ENCODE data around the gene KDELR3.

KDELR3 gene

DNA sequence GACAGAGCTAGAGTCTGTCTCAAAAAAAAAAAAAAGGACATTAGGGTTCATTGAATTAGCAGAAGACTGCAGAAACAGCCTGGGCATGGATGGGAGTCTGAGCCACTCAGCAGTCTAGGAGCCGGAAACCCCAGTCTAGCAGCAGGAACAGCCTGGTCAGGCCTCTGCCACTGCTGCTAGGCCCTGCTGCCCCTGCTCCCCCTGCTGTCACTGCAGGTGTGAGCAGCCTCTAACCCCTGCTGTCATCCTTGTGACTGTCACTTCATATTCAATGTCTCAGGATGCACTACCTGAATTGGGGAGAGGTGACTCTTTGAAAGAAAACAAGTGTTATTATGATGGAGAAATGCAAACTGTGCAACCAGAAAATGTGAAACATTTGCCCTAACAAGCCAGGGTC lies 45.2 kb downstream of the KDELR3 start:
- H3K9ac ChIP-seq (ENCODE audit: low read depth, low read length), result no peak overlapping the region
- H3K4me1 ChIP-seq (ENCODE audit: control insufficient read depth, insufficient read depth, low read length), result peaks cover 5% of the 10 kb centered on the region
- H3K4me3 ChIP-seq (ENCODE audit: low read depth, low read length), result no peak overlapping the region
- H3K36me3 ChIP-seq (ENCODE audit: control insufficient read depth, insufficient read depth, low read length), result peaks cover 2% of the 10 kb centered on the region
- no peaks in the 10 kb centered on the region for H3K9me3 ChIP-seq (ENCODE audit: control insufficient read depth, insufficient read depth, low read length)
- H3K27me3 ChIP-seq (ENCODE audit: control insufficient read depth, insufficient read depth, low read length), result no peaks in the 10 kb centered on the region

- no peaks in the 10 kb centered on the region for H3K36me3 ChIP-seq (ENCODE audit: control insufficient read depth, insufficient read depth, low read length)
- no peaks in the 10 kb centered on the region for H3K27me3 ChIP-seq (ENCODE audit: control insufficient read depth, insufficient read depth, low read length)
- no peak overlapping the region for H3K9ac ChIP-seq (ENCODE audit: low read depth, low read length)
- H3K9me3 ChIP-seq (ENCODE audit: control insufficient read depth, insufficient read depth, low read length), result no peaks in the 10 kb centered on the region
- no peak overlapping the region for H3K4me3 ChIP-seq (ENCODE audit: low read depth, low read length)
- peaks cover 5% of the 10 kb centered on the region for H3K4me1 ChIP-seq (ENCODE audit: control insufficient read depth, insufficient read depth, low read length)
These were observed 50.7 kb downstream of the KDELR3 start for GRCh38 chr22:38518620-38519019.

DNA sequence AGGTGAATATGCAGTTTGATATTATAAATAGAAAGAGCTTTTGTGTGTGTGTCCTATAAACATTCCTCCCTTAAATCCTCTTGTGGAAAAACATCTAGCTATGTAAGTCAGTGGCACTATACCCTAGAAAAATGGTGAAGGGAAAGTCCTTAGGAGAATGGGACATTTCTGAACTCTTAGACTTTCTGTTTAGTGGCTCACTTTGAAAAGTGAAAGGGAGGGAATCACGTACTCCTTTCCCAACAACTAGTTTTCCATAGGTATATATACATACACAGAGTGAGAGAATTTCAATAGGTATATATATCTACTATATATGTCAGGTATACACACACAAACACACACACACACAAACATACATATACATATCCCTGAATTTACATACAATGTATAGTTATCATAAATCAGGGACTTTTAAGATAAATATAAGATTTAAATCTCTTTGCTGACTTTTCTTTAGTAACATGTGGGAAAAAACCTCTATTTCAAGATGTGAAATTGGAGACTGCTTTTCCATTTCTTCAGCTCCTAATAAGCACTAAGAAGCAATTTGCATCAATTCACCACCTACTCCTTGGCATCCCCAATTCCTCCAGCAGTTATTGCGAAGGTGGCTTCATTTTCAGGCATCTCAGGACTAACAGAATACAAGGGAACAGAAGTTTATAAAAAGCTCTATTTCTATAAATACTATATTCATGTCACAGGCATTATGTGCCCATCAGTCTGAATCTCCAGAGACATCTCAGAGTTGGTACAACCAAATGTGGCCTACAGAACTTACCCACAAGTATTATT lies 51.8 kb downstream of the KDELR3 start:
- no peaks in the 10 kb centered on the region for H3K9me3 ChIP-seq (ENCODE audit: control insufficient read depth, insufficient read depth, low read length)
- H3K4me3 ChIP-seq (ENCODE audit: low read depth, low read length), result no peak overlapping the region
- no peak overlapping the region for H3K9ac ChIP-seq (ENCODE audit: low read depth, low read length)
- H3K27me3 ChIP-seq (ENCODE audit: control insufficient read depth, insufficient read depth, low read length), result no peaks in the 10 kb centered on the region
- peaks cover 5% of the 10 kb centered on the region for H3K4me1 ChIP-seq (ENCODE audit: control insufficient read depth, insufficient read depth, low read length)
- H3K36me3 ChIP-seq (ENCODE audit: control insufficient read depth, insufficient read depth, low read length), result no peaks in the 10 kb centered on the region

DNA sequence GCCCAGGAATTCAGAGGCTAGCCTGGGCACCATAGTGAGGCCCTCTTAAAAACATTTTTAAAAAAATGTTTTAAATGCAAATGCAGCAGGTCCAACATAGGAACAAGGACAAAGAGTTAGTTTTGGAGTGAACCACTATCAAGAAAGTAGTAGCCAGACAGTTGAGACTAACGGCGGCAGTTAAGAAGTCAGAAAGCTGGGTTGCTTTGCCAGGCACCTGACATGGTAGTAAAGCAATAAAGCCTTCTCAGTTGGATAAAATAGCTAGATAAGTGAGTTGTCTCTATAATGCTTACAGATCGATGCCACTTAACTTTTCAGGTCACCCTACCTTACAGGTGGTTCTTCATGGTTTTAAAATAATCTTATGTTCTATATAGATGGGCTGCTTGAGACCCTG lies 55.1 kb downstream of the KDELR3 start:
- H3K27me3 ChIP-seq (ENCODE audit: control insufficient read depth, insufficient read depth, low read length), result no peaks in the 10 kb centered on the region
- no peaks in the 10 kb centered on the region for H3K4me1 ChIP-seq (ENCODE audit: control insufficient read depth, insufficient read depth, low read length)
- H3K36me3 ChIP-seq (ENCODE audit: control insufficient read depth, insufficient read depth, low read length), result no peaks in the 10 kb centered on the region
- H3K9me3 ChIP-seq (ENCODE audit: control insufficient read depth, insufficient read depth, low read length), result no peaks in the 10 kb centered on the region
- no peak overlapping the region for H3K4me3 ChIP-seq (ENCODE audit: low read depth, low read length)
- H3K9ac ChIP-seq (ENCODE audit: low read depth, low read length), result no peak overlapping the region

GRCh38 chr22:38523479-38523878 lies 55.6 kb downstream of the KDELR3 start:
- H3K4me1 ChIP-seq (ENCODE audit: control insufficient read depth, insufficient read depth, low read length), result no peaks in the 10 kb centered on the region
- H3K9ac ChIP-seq (ENCODE audit: low read depth, low read length), result no peak overlapping the region
- no peaks in the 10 kb centered on the region for H3K36me3 ChIP-seq (ENCODE audit: control insufficient read depth, insufficient read depth, low read length)

GRCh38 chr22:38524429-38524828 lies 56.5 kb downstream of the KDELR3 start:
- no peaks in the 10 kb centered on the region for H3K36me3 ChIP-seq (ENCODE audit: control insufficient read depth, insufficient read depth, low read length)
- no peak overlapping the region for H3K4me3 ChIP-seq (ENCODE audit: low read depth, low read length)
- no peak overlapping the region for H3K9ac ChIP-seq (ENCODE audit: low read depth, low read length)
- H3K9me3 ChIP-seq (ENCODE audit: control insufficient read depth, insufficient read depth, low read length), result no peaks in the 10 kb centered on the region
- H3K27me3 ChIP-seq (ENCODE audit: control insufficient read depth, insufficient read depth, low read length), result no peaks in the 10 kb centered on the region
- no peaks in the 10 kb centered on the region for H3K4me1 ChIP-seq (ENCODE audit: control insufficient read depth, insufficient read depth, low read length)

More at GRCh38 chr22:38523479-38523878, 55.6 kb downstream of the KDELR3 start:
- Histone ChIP-seq H3K4me3 (ENCODE audit: low read depth, low read length) (no peak overlapping the region), H3K27me3 (ENCODE audit: control insufficient read depth, insufficient read depth, low read length) (no peaks in the 10 kb centered on the region), H3K9me3 (ENCODE audit: control insufficient read depth, insufficient read depth, low read length) (no peaks in the 10 kb centered on the region)

GRCh38 chr22:38531251-38531938 lies 63.5 kb downstream of the KDELR3 start:
- no peaks in the 10 kb centered on the region for H3K36me3 ChIP-seq (ENCODE audit: control insufficient read depth, insufficient read depth, low read length)
- peaks cover 2% of the 10 kb centered on the region for H3K4me1 ChIP-seq (ENCODE audit: control insufficient read depth, insufficient read depth, low read length)
- H3K9me3 ChIP-seq (ENCODE audit: control insufficient read depth, insufficient read depth, low read length), result no peaks in the 10 kb centered on the region
- no peaks in the 10 kb centered on the region for H3K27me3 ChIP-seq (ENCODE audit: control insufficient read depth, insufficient read depth, low read length)
- H3K9ac ChIP-seq (ENCODE audit: low read depth, low read length), result no peak overlapping the region
- H3K4me3 ChIP-seq (ENCODE audit: low read depth, low read length), result no peak overlapping the region
